Vagina (tissue), 2 donors: Measurements from ENCODE around the gene CNTNAP5. TPM values are rescaled to one million over a fixed set of nuclear protein-coding genes. Genes with fewer than 3 reads are reported as not detected.

Experiments used
- DNase-seq, 2 donors: peaks; one replicate each; pipeline ENCODE4 v3.0.0-alpha.2; 2017; ENCODE audit errors: extremely low spot score in 2 of 2
- H3K27ac ChIP-seq: fragments of 200-600 bp; sonication (generic); one replicate; pipeline ENCODE4 v1.5.1; 2019
- H3K27me3 ChIP-seq: fragments of 200-600 bp; sonication (generic); one replicate; pipeline ENCODE4 v1.5.1; 2019
- H3K36me3 ChIP-seq, 2 donors: fragments of 200-600 bp; sonication (generic); one replicate each; pipeline ENCODE4 v1.5.1; 2017 to 2019
- H3K4me1 ChIP-seq: fragments of 200-600 bp; sonication (generic); one replicate; pipeline ENCODE4 v1.5.1; 2019
- H3K4me3 ChIP-seq, 2 donors: fragments of 200-600 bp; sonication (generic); 1 replicate in 1 of 2; 2 replicates in 1 of 2; pipeline ENCODE4 v1.5.1; 2016 to 2019
- H3K9me3 ChIP-seq: fragments of 200-600 bp; sonication (generic); one replicate; pipeline ENCODE4 v1.5.1; 2019
- CTCF ChIP-seq, 3 experiments: fragments of 450-650 bp in 2 of 3; fragments of 200-600 bp in 1 of 3; sonication (generic) in 1 of 3; IDR thresholded peaks; one replicate each; pipeline ENCODE4 v1.5.1; 2017 to 2019; ENCODE audit warnings: antibody characterized with exemption in 3 of 3, mild to moderate bottlenecking in 2 of 3, moderate library complexity in 2 of 3
- POLR2A ChIP-seq, 2 donors: fragments of 450-650 bp; IDR thresholded peaks; one replicate each; pipeline ENCODE4 v1.6.1; 2017; ENCODE audit warnings: antibody characterized with exemption in 2 of 2, mild to moderate bottlenecking in 2 of 2, moderate library complexity in 2 of 2
- POLR2AphosphoS5 ChIP-seq, 2 donors: sonication (generic); formaldehyde crosslinking; IDR thresholded peaks; one replicate each; pipeline ENCODE4 v1.9.0; 2017; ENCODE audit warnings: antibody characterized with exemption in 2 of 2, mild to moderate bottlenecking in 2 of 2, low read depth in 1 of 2; ENCODE audit not compliant: insufficient read depth in 1 of 2
- intact Hi-C: fragments of 100-400 bp; cut with DNase I; formaldehyde crosslinking; loops from one replicate; pipeline ENCODE4 v1.15.1; 2023
- total RNA-seq: library from RNA; depleted of rRNA; stranded (reverse); fragments of >200 nt; gene quantifications from one replicate; pipeline ENCODE4 v1.2.3, GENCODE V29; 2016

Gene CNTNAP5
- total RNA-seq, 1 donor from 2014 or later, result not detected

GRCh38 chr2:124153713-124154112 lies 128.6 kb downstream of the CNTNAP5 start:
- no peak overlapping the region for H3K27ac ChIP-seq
- H3K4me1 ChIP-seq, result no peaks in the 10 kb centered on the region
- no peak for DNase-seq
- no peak for TF ChIP-seq CTCF (IDR thresholded peaks at IDR 0.05)
- TF ChIP-seq POLR2A (IDR thresholded peaks at IDR 0.05), result no peak
- TF ChIP-seq POLR2AphosphoS5 (IDR thresholded peaks at IDR 0.05; ENCODE audit: insufficient read depth in 1 of 2, low read depth in 1 of 2), result no peak
- H3K4me3 ChIP-seq, result no peak overlapping the region
- H3K36me3 ChIP-seq, result no peaks in the 10 kb centered on the region
- no peaks in the 10 kb centered on the region for H3K27me3 ChIP-seq
- intact Hi-C loops, result no loop called here
- H3K9me3 ChIP-seq, result no peaks in the 10 kb centered on the region

- Histone ChIP-seq H3K9me3 (no peaks in the 10 kb centered on the region), H3K27ac (no peak overlapping the region), H3K36me3 (no peaks in the 10 kb centered on the region), H3K4me1 (no peaks in the 10 kb centered on the region), H3K4me3 (no peak overlapping the region), H3K27me3 (no peaks in the 10 kb centered on the region)
- TF ChIP-seq POLR2AphosphoS5 (IDR thresholded peaks at IDR 0.05; ENCODE audit: insufficient read depth in 1 of 2, low read depth in 1 of 2) (no peak), CTCF (IDR thresholded peaks at IDR 0.05) (no peak), POLR2A (IDR thresholded peaks at IDR 0.05) (no peak)
- DNase-seq, result no peak
- intact Hi-C loops, result no loop called here
Measured at GRCh38 chr2:124159166-124159565, 134.1 kb downstream of the CNTNAP5 start.

- no peak for DNase-seq
- no peak overlapping the region for H3K4me3 ChIP-seq
- no peaks in the 10 kb centered on the region for H3K9me3 ChIP-seq
- no peaks in the 10 kb centered on the region for H3K36me3 ChIP-seq
- intact Hi-C loops, result no loop called here
- no peaks in the 10 kb centered on the region for H3K4me1 ChIP-seq
- TF ChIP-seq POLR2A (IDR thresholded peaks at IDR 0.05), result no peak
- no peak for TF ChIP-seq POLR2AphosphoS5 (IDR thresholded peaks at IDR 0.05; ENCODE audit: insufficient read depth in 1 of 2, low read depth in 1 of 2)
- TF ChIP-seq CTCF (IDR thresholded peaks at IDR 0.05), result no peak
- H3K27ac ChIP-seq, result no peak overlapping the region
- no peaks in the 10 kb centered on the region for H3K27me3 ChIP-seq
Measured at GRCh38 chr2:124161542-124161941, 136.5 kb downstream of the CNTNAP5 start.

- Histone ChIP-seq H3K27me3 (no peaks in the 10 kb centered on the region), H3K27ac (no peak overlapping the region), H3K4me3 (no peak overlapping the region), H3K9me3 (no peaks in the 10 kb centered on the region), H3K4me1 (no peaks in the 10 kb centered on the region), H3K36me3 (no peaks in the 10 kb centered on the region)
- no peak for TF ChIP-seq POLR2A (IDR thresholded peaks at IDR 0.05)
- TF ChIP-seq POLR2AphosphoS5 (IDR thresholded peaks at IDR 0.05; ENCODE audit: insufficient read depth in 1 of 2, low read depth in 1 of 2), result no peak
- TF ChIP-seq CTCF (IDR thresholded peaks at IDR 0.05), result no peak
- intact Hi-C loops, result no loop called here
- DNase-seq, result no peak
Measured at GRCh38 chr2:124162256-124162655, 137.2 kb downstream of the CNTNAP5 start.

- Histone ChIP-seq H3K9me3 (no peaks in the 10 kb centered on the region), H3K4me1 (no peaks in the 10 kb centered on the region), H3K36me3 (no peaks in the 10 kb centered on the region), H3K4me3 (no peak overlapping the region), H3K27me3 (no peaks in the 10 kb centered on the region), H3K27ac (no peak overlapping the region)
- intact Hi-C loops, result no loop called here
- TF ChIP-seq POLR2A (IDR thresholded peaks at IDR 0.05), result no peak
- no peak for TF ChIP-seq POLR2AphosphoS5 (IDR thresholded peaks at IDR 0.05; ENCODE audit: insufficient read depth in 1 of 2, low read depth in 1 of 2)
- no peak for TF ChIP-seq CTCF (IDR thresholded peaks at IDR 0.05)
- DNase-seq, result no peak
Measured at GRCh38 chr2:124163840-124164239, 138.8 kb downstream of the CNTNAP5 start.
